ENCODE measurements around the gene FANCI.

DNA sequence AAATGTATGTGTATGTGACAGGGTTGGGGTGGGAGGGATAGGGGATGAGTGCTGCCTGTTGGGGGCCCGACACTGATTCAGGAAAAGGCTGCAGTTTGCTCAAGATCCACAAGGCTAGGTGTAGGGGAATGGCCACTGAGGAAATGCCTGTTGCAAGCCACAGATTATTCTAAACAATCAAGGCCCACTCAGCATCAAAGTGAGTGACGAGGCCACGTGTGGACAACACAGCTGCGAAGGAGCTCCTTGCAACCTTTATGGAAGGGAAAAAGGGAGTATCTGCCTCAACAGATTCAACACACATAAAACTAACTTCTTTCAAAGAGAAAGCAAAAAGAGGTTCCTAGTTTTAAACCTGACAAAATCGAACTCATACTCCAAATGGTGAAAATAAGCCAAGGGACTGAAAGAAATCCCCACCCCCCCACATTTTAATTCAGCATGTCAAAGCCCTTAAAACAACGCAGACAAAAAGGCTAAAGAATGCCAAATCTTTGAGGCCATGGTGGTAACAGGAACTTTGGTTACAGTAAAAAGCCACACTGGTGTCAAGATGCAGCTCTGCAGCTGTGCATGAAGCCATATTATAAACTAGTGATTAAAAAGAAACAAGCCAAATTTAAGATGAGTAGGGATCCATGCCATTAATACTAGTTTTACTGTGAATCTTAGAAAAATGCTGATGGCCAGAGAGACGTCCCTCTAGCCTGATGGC, 87.3 kb downstream of the FANCI start:
- TF ChIP-seq ZNF138 (tag by site-specific recombination; IDR thresholded peaks at IDR 0.05; ENCODE audit: borderline replicate concordance) (no peak), ZNF513 (tag by site-specific recombination; IDR thresholded peaks at IDR 0.05) (no peak), SALL2 (tag by site-specific recombination; IDR thresholded peaks at IDR 0.05; ENCODE audit: borderline replicate concordance) (no peak)
- TF ChIP-seq, protein P1, sequence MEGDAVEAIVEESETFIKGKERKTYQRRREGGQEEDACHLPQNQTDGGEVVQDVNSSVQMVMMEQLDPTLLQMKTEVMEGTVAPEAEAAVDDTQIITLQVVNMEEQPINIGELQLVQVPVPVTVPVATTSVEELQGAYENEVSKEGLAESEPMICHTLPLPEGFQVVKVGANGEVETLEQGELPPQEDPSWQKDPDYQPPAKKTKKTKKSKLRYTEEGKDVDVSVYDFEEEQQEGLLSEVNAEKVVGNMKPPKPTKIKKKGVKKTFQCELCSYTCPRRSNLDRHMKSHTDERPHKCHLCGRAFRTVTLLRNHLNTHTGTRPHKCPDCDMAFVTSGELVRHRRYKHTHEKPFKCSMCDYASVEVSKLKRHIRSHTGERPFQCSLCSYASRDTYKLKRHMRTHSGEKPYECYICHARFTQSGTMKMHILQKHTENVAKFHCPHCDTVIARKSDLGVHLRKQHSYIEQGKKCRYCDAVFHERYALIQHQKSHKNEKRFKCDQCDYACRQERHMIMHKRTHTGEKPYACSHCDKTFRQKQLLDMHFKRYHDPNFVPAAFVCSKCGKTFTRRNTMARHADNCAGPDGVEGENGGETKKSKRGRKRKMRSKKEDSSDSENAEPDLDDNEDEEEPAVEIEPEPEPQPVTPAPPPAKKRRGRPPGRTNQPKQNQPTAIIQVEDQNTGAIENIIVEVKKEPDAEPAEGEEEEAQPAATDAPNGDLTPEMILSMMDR (tag by site-specific recombination; IDR thresholded peaks at IDR 0.05) = no peak

Measured in HEK293 (cell line).